NCI-H774 (cell line): ENCODE data around the gene CAVIN2.

Experiments
- DNase-seq: peaks from one replicate; lab custom pipeline; 2025; lab: John Stamatoyannopoulos, UW

CAVIN2 gene

GRCh38 chr2:191846515-191847476, at the start of gene CAVIN2:
TSS of gene CAVIN2 (minus strand) at chr2:191847088. CDS start at chr2:191846925, 163 bp downstream.
- no peak for DNase-seq

DNA sequence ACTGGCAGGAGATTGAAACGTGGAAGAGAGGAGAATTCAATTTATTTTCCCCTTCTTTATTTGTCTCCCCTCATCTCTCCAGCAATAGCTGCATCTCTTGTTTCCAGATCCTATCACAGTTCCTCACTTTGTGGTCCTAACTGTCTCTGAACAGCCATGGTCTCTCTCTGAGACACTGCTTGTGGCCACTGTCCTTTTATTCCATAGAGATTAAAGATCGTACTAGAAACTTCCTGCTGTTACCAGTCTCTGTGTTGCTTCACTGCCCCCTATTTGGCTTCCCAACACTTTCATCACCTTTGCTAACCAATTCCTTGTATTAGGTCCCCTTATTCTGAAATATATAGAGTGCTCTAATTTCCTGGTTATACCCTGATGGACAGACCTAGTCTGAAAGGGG, 48.9 kb upstream of the CAVIN2 start:
- DNase-seq = no peak

GRCh38 chr2:191895195-191895594, 48.3 kb upstream of the CAVIN2 start:
- DNase-seq = no peak

GRCh38 chr2:191894681-191895147, 47.8 kb upstream of the CAVIN2 start:
- DNase-seq = no peak

DNA sequence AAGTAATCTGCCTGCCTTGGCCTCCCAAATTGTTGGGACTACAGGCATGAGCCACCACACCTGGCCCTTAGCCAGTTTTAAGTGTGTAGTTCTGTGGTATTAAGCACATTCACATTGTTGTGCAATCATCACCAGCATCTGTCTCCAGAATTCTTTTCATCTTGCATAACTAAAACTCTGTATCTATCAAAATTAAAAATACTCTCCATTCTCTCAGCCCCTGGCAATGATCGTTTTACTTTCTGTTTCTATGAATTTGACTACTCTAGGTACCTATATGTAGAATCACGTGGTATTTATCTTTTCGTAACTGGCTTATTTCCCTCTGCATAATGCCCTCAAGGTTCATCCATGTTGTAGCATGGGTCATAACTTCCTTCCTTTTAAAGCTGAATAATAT, 45.5 kb upstream of the CAVIN2 start:
- no peak for DNase-seq

GRCh38 chr2:191891656-191892055, 44.8 kb upstream of the CAVIN2 start:
- DNase-seq = no peak

GRCh38 chr2:191889931-191890330, 43.0 kb upstream of the CAVIN2 start:
- no peak for DNase-seq

GRCh38 chr2:191888400-191889166, 41.7 kb upstream of the CAVIN2 start:
- DNase-seq = no peak

GRCh38 chr2:191885650-191886049, 38.8 kb upstream of the CAVIN2 start:
- no peak for DNase-seq

DNA sequence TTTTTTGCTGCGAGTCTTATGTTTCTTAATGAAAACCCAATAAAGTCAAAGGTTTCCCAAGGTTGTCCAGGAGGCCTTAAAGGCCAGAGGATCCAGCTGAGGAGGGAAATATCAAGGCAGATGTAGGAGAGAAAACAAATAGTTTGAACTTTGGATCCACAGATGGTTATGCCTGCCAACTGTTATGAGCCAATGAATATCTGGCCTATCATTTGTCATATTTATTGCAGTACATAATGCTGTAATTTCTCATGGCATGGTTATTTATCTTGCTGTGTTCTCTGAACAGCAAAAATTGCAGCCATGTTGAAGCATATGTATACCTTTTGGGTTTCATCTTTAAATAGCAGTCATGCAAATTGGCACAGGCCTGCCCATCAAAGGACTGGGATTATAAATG, 38.2 kb upstream of the CAVIN2 start:
- no peak for DNase-seq

- DNase-seq = no peak
Measured at GRCh38 chr2:191881982-191882816, 35.3 kb upstream of the CAVIN2 start.

- DNase-seq = no peak
Measured at GRCh38 chr2:191878548-191879279, 31.8 kb upstream of the CAVIN2 start.

DNA sequence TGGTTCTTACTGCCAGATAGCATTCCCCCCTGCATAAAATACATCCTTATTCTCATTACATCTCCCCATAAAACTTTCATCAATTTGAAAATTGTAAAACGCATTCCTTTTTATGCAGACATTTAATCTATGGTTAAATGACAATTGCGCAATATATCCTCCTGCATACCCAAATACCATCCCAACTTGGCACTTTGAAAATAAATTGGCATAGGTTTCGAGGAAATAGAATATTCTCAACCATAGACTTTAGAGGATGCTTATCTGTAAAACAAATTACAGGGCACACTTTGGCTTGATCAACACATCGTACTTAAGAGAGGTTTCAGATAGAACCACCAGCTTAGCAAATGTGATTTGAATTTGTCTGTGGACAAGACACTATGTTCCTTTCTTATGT, 31.0 kb upstream of the CAVIN2 start:
- DNase-seq = no peak

DNA sequence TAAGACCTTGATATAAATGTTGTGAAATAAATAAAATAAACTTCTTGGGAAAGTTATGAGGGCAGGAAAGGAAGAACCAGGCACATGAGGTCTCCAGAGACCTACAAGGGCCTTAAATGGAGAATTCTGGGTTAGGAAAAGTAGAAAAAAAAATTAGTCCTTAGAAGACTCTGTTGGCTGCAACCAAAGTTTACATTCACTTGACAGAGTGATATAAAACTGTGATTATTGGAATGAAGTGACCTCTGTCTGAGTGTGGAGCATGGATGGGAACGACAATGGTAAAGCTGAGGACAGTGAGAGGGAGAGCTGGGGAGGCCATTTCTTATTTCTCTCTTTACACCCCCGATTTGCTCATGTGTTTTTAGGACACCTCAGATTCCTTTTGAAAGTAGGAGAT, 29.0 kb upstream of the CAVIN2 start:
- DNase-seq = no peak

- DNase-seq = no peak
Measured at GRCh38 chr2:191870744-191871143, 23.9 kb upstream of the CAVIN2 start.

DNA sequence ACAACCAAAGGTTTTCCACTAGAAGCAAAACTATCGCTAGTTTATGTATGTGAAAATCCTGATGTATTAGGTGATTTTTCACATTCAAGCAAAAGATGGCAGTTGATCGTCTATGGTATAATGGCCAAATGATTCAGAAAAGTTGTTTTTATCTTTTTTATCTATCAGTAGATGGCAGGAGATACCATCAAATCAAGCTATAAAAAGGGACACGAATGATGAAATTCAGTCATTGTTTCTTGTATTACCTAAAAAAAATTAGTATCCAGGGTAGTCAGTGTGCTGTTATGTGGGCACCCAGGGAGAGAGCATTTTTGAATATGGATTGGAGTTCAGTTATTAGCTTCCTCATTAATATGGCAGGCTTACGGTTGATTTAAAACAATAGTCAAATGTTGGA, 22.9 kb upstream of the CAVIN2 start:
- no peak for DNase-seq

- peak; percentile 43 for DNase-seq
Measured at GRCh38 chr2:191869178-191869577, 22.3 kb upstream of the CAVIN2 start.

DNA sequence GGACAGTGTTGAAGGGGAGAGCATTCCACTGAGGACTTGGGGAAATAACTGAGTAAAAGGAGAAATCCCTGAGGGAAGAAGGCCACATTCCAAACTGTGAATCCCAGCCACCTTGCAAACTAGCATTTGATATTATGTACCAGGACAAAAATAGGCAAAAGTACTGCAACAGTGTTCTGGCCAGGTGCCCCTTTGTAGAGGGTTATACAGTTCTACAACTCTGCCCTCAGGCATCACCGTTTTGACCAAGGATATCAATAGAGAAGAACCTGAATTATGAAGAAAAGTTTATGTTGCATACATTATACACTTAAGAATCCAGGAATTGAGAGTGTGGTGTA, 20.6 kb upstream of the CAVIN2 start:
- no peak for DNase-seq

GRCh38 chr2:191866675-191867506, 20.0 kb upstream of the CAVIN2 start:
- DNase-seq = no peak

GRCh38 chr2:191866195-191866594, 19.3 kb upstream of the CAVIN2 start:
- DNase-seq = no peak
